Measurements from ENCODE around the gene FRAT2. TPM values are rescaled to one million over a fixed set of nuclear protein-coding genes. Genes with fewer than 3 reads are reported as not detected.
"Not testable (repeated sequence)": the region's sequence is repeated elsewhere in the genome, so short reads cannot be mapped to it uniquely, and the experiment has no call there.

The FRAT2 gene
- total RNA-seq, 2 experiments from 2014 or later, result 5.1 to 5.3 TPM

DNA sequence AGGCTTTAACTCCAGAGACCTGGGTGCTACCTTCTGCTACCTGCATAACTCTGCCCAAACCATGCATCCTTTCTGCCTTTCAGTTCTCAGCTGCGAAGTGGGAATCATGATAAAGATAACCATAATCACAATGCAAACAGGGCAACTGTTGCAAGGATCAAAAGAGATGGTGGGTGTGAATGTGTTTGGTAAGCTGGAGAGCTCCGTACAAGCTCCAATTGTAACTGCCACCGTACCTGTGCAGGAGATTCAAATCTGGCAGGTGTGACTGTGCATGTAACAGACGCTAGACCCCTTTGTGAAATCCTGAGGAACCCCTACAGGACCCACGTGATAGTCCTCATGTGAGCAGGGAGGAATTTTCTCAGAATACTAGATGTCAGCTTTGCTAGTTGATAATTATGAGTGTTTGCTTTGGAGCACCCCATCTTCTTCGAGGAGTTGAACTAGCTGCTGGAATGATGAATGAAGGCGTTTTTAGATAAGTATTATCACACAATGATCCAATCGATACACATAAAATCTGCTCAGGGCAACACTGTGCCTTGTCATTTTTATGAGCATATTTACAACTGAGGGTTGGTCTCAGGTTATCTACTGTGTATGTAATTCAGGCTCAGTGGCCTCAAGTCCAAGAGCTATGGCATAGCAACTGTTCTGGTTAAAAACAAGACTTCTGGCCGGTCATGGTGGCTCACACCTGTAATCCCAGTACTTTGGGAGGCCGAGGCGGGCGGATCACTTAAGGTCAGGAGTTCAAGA lies 15.4 kb upstream of the FRAT2 start:
- no peaks in the 10 kb centered on the region for H3K36me3 Mint-ChIP-seq
- no peaks in the 10 kb centered on the region for H3K9me3 Mint-ChIP-seq
- H3K4me1 Mint-ChIP-seq (ENCODE audit: low read depth), result no peaks in the 10 kb centered on the region
- no peak overlapping the region for H3K4me3 Mint-ChIP-seq
- no peaks in the 10 kb centered on the region for H3K27me3 Mint-ChIP-seq
- DNase-seq, result no peak
- H3K27ac Mint-ChIP-seq, result no peak overlapping the region
- intact Hi-C loops (cut with micrococcal nuclease), result no loop called here
- POLR2A ChIA-PET, result no interaction called here
- CTCF ChIA-PET, result interaction anchor here (0.6 to 1.4 kb wide), 4 partner anchors 10 to 222 kb away, joined by 3 to 5 read pairs (median 3); no protein-coding TSS in a partner anchor

DNA sequence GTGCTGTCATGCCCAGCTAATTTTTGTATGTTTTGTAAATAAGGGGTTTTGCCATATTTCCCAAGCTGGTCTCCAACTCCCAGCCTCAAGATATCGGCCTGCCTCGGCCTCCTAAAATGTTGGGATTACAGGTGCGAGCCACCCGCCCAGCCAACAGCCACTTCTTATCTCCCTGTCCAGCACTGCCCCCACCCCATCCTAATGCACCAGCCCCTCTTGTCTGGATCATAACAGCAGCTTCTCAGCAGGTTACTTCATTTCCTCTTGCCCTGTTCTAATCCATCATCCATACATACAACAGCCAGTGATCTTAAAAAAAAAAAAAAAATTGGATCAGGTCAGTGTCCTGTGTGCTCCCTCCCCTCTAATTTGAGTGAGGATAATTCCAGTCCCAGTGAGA lies 12.8 kb upstream of the FRAT2 start:
- no peak for DNase-seq
- H3K36me3 Mint-ChIP-seq, result no peaks in the 10 kb centered on the region
- ChIA-PET POLR2A (no interaction called here), CTCF (no interaction called here)
- H3K4me1 Mint-ChIP-seq (ENCODE audit: low read depth), result no peaks in the 10 kb centered on the region
- H3K27me3 Mint-ChIP-seq, result no peaks in the 10 kb centered on the region
- no peaks in the 10 kb centered on the region for H3K9me3 Mint-ChIP-seq
- H3K27ac Mint-ChIP-seq, result no peak overlapping the region
- no peak overlapping the region for H3K4me3 Mint-ChIP-seq
- intact Hi-C loops (cut with micrococcal nuclease), result no loop called here

DNA sequence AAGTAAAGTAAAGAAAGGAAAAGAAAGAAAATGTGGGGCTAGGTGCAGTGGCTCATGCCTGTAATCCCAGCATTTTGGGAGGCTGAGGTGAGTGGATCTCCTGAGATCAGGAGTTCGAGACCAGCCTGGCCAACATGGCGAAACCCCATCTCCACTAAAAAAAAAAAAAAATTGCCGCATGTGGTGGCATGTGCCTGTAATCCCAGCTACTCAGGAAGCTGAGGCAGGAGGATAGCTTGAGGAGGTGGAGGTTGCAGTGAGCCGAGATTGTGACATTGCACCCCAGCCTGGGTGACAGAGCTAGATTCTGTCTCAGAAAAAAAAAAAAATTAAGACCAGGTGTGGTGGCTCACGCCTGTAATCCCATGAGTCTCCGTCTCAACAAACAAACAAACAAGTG lies 9.1 kb upstream of the FRAT2 start:
- intact Hi-C loops (cut with micrococcal nuclease); H3K4me3 Mint-ChIP-seq; CTCF ChIA-PET; H3K27me3 Mint-ChIP-seq; H3K27ac Mint-ChIP-seq; DNase-seq; H3K9me3 Mint-ChIP-seq; POLR2A ChIA-PET; H3K36me3 Mint-ChIP-seq; H3K4me1 Mint-ChIP-seq (ENCODE audit: low read depth): not testable (repeated sequence)

DNA sequence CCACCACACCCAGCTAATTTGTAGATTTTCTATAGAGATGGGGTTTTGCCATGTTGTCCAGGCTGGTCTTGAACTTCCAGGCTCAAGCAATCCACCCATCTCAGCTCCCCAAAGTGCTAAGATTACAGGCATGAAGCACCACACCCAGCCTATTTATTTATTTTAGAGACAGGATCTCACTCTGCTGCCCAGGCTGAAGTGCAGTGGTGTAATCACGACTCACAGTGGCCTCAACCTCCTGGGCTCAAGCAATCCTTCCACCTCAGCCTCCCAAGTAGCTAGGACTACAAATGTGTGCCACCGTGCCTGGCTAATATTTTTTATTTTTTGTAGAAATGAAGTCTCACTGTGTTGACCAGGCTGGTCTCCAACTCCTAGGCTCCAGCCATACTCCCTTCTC lies 6.9 kb upstream of the FRAT2 start:
- ChIA-PET POLR2A (no interaction called here), CTCF (no interaction called here)
- intact Hi-C loops (cut with micrococcal nuclease), result no loop called here
- H3K27me3 Mint-ChIP-seq, result no peaks in the 10 kb centered on the region
- H3K4me1 Mint-ChIP-seq (ENCODE audit: low read depth), result peaks cover 3% of the 10 kb centered on the region
- H3K36me3 Mint-ChIP-seq, result no peaks in the 10 kb centered on the region
- no peak overlapping the region for H3K4me3 Mint-ChIP-seq
- no peak for DNase-seq
- H3K9me3 Mint-ChIP-seq, result no peaks in the 10 kb centered on the region
- H3K27ac Mint-ChIP-seq, result no peak overlapping the region

DNA sequence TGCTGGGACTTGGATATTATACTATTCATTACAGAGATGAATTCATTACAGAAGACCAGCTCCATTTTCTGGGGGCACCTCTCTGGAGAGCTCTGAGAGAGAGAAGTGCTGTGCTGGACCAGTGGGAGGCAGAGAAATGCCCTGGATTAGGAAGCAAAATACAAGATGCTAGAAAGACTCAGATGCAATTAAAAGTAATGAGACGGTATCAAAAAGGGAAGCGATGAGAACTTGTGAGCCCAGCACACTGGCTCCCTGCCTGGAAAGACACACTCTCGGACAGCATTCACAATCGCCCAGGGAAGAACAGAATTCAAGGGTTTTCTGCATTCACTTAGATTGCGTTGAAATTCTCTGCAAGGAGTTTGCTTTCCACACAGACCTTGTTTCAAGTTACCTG lies 3.5 kb upstream of the FRAT2 start:
- ChIA-PET CTCF (no interaction called here), POLR2A (no interaction called here)
- Mint-ChIP-seq H3K4me1 (ENCODE audit: low read depth) (peaks cover 15% of the 10 kb centered on the region), H3K36me3 (peaks cover 2% of the 10 kb centered on the region), H3K4me3 (no peak overlapping the region), H3K9me3 (no peaks in the 10 kb centered on the region), H3K27ac (no peak overlapping the region), H3K27me3 (peaks cover 1% of the 10 kb centered on the region)
- DNase-seq, result no peak
- intact Hi-C loops (cut with micrococcal nuclease), result no loop called here

DNA sequence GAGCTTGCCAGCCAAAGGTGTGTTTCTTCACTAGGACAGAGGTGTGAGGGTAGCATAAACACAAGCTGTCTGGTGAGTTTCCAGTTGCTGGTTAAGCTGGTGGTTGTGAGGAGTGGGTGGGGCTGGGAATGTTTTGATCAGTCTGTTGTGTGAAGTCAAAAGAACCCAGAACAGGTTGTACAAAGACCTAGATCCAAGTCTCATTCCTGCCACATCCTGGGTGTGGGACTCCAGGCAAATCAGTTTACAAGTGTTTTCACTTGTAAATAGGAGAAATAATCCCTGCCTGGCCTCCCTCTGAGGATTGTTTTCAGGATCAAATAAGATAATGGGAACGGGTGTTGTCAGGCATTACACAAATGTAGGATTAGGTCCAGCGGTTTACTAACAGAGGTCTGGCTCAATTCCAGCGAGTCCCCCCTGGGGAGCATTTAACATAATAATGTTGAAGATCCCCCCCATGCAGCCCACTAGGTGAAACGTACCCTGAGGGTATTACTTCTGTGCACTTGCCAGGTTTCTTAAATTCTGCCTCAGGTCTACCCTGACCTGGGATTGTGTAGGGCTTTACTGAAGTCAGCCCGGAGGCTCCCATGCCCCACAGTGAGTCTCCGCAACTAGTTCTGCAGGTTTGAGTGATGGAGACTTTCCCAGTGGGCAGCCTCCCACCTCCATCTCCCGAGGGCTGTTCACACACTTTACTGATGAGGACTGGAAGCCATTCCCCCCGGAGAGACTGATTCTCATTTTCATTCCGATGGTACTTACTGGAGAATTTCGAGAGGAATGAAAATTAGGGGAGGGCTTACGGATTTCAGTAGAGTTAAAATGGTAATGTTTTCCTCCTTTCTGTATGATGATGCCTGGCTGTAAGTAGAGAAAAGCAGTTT lies 2.7 kb upstream of the FRAT2 start:
- intact Hi-C loops (cut with micrococcal nuclease), result no loop called here
- H3K36me3 Mint-ChIP-seq, result peaks cover 2% of the 10 kb centered on the region
- peaks cover 1% of the 10 kb centered on the region for H3K27me3 Mint-ChIP-seq
- no peak for DNase-seq
- peaks cover 23% of the 10 kb centered on the region for H3K4me1 Mint-ChIP-seq (ENCODE audit: low read depth)
- H3K27ac Mint-ChIP-seq, result no peak overlapping the region
- no peak overlapping the region for H3K4me3 Mint-ChIP-seq
- CTCF ChIA-PET, result no interaction called here
- no peaks in the 10 kb centered on the region for H3K9me3 Mint-ChIP-seq
- POLR2A ChIA-PET, result interaction anchor here (0.7 kb wide), 1 partner anchor 71 kb away, joined by 4 read pairs; no protein-coding TSS in a partner anchor

DNA sequence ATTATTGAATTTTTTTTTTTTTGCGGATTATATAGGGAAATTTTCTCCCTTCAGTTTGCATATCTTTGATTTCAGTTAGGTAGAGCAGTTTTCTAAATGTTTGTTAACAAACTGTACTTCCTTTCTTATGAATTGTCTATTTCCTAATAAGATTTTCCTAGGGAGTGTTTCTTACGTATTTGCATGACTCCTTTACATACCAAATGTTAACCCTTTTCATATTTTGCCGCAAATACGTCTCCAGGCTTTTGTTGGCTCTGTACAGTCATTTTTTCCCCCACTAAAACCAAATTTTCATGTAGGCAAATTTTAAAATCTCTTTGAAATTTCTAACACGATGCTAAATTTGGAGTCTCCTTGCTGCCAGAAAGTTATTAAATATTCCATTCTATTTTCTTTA lies 1.9 kb upstream of the FRAT2 start:
- Mint-ChIP-seq H3K36me3 (peaks cover 2% of the 10 kb centered on the region), H3K27ac (no peak overlapping the region), H3K4me1 (ENCODE audit: low read depth) (peaks cover 28% of the 10 kb centered on the region), H3K27me3 (peaks cover 1% of the 10 kb centered on the region), H3K9me3 (no peaks in the 10 kb centered on the region), H3K4me3 (no peak overlapping the region)
- DNase-seq, result no peak
- intact Hi-C loops (cut with micrococcal nuclease), result no loop called here
- CTCF ChIA-PET, result no interaction called here
- POLR2A ChIA-PET, result interaction anchor here (0.7 kb wide), 1 partner anchor 70 kb away, joined by 4 read pairs; no protein-coding TSS in a partner anchor

DNA sequence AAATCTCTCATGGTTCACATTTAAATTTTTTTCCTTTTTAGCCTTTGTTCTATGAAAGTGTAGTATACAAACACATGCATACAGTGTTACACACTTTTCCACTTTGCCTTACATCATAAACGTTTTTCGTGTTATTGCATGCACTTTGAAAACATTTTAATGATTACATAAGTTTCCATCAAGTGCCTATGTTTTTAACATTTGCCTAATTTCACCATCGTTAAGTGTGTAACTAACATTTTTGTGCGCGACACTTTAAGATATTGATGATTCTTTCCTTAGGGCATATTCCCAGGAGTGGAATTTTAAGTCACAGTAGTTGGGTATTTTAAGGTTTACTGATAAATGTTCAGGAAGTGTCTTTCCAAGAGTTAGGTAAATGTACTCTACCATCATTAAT lies 1.5 kb upstream of the FRAT2 start:
- intact Hi-C loops (cut with micrococcal nuclease), result no loop called here
- peaks cover 1% of the 10 kb centered on the region for H3K27me3 Mint-ChIP-seq
- CTCF ChIA-PET, result interaction anchor here (1.1 kb wide), 1 partner anchor 57 kb away, joined by 5 read pairs; no protein-coding TSS in a partner anchor
- H3K27ac Mint-ChIP-seq, result no peak overlapping the region
- peak overlapping the region; percentile 57 for H3K4me3 Mint-ChIP-seq
- POLR2A ChIA-PET, result no interaction called here
- H3K4me1 Mint-ChIP-seq (ENCODE audit: low read depth), result peaks cover 32% of the 10 kb centered on the region
- no peaks in the 10 kb centered on the region for H3K9me3 Mint-ChIP-seq
- peaks cover 2% of the 10 kb centered on the region for H3K36me3 Mint-ChIP-seq
- no peak for DNase-seq

DNA sequence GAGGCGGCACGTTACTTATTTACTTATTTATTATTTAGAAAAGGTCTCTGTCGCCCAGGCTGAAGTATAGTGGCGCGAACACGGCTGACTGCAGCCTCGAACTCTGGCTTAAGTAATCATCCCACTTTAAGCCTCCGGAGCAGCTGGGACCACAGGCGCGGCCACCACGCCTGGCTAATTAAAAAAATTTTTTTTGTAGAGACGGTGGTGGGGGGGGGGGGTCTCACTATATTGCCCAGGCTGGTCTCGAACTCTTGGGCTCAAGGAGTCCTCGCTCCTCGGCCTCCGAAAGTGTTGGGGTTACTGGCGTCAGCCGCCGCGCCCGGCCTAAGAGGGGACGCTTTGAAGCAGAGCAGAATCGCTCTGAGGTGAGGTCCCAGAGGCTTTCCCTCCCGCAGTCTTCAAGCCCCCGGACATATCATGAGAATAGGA lies 675 bp upstream of the FRAT2 start:
- ChIA-PET CTCF (interaction anchor here (1.1 kb wide), 1 partner anchor 57 kb away, joined by 5 read pairs; no protein-coding TSS in a partner anchor), POLR2A (no interaction called here)
- H3K4me3 Mint-ChIP-seq, result peak overlapping the region; percentile 43
- peaks cover 33% of the 10 kb centered on the region for H3K4me1 Mint-ChIP-seq (ENCODE audit: low read depth)
- H3K27ac Mint-ChIP-seq, result no peak overlapping the region
- DNase-seq, result no peak
- no peaks in the 10 kb centered on the region for H3K9me3 Mint-ChIP-seq
- intact Hi-C loops (cut with micrococcal nuclease), result no loop called here
- H3K36me3 Mint-ChIP-seq, result peaks cover 2% of the 10 kb centered on the region
- peaks cover 1% of the 10 kb centered on the region for H3K27me3 Mint-ChIP-seq

DNA sequence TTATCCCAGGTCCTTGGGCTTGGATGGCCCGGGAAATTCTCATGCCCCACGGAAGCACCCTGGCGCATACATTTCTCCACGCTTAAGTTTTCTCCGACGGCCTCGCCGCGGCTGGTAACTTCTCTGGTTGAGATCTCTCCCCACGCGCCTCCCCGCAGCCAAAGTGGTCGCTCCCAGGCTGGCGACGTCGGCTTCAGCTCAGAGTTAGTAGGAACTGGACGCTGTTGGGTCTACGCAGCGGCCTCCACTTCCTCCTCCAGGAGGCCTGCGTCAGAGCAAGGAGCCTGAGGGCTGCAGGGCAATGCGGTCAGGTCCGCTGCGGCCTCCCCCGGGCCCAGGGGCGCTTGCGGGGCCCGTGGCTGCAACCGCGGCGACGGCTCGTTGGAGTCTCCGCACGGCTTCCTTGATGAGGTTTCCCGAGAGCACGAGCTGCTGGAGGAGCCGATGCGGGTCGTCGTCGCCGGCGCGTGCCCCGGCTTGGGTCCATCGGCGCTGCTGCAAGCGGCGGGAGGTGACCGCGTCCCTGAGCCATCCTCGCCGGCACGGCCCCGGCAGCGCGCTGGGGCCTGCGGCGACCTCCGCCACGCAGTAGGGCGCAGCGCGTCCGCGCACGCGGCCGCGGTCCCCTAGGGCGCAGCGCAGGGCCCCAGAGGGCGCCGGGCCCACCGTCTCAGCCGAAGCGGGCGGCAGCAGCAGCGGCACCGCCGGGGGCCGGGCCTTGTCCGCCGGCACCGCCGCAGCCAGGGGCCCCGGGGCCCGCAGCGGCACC lies 744 bp downstream of the FRAT2 start:
- ChIA-PET CTCF (interaction anchor here (0.9 to 4.3 kb wide), 6 partner anchors 14 to 200 kb away, joined by 3 to 26 read pairs (median 4); partner anchors contain the start of gene FRAT1), POLR2A (interaction anchor here (1.0 to 3.1 kb wide), 3 partner anchors 15 to 164 kb away, joined by 4 to 29 read pairs (median 9); partner anchors contain the start of genes FRAT1 and RRP12)
- no peaks in the 10 kb centered on the region for H3K9me3 Mint-ChIP-seq
- peaks cover 1% of the 10 kb centered on the region for H3K27me3 Mint-ChIP-seq
- intact Hi-C loops (cut with micrococcal nuclease), result loop anchor here (1.0 to 5.0 kb wide), 3 partner anchors 14 to 69 kb away; partner anchors contain the start of genes ARHGAP19, FRAT1 and RRP12
- peaks cover 44% of the 10 kb centered on the region for H3K4me1 Mint-ChIP-seq (ENCODE audit: low read depth)
- H3K36me3 Mint-ChIP-seq, result peaks cover 4% of the 10 kb centered on the region
- H3K4me3 Mint-ChIP-seq, result peak overlapping the region; percentile 77
- peak overlapping the region; percentile 57 for H3K27ac Mint-ChIP-seq
- DNase-seq, result peak; percentile 64

DNA sequence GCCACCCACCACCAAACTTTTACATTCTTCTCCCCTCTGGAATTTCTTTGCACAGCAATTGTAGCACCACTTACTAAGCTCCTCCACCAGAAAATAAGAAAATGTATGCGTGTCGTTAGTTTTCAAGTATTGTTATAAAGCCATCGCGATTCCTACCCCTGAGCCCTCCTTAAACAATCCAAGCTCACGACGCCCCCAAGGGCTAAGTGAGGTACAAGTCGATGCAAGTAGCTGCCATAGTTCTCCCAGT lies 1.3 kb downstream of the FRAT2 start:
- ChIA-PET CTCF (interaction anchor here (0.9 to 4.3 kb wide), 6 partner anchors 14 to 201 kb away, joined by 3 to 26 read pairs (median 4); partner anchors contain the start of gene FRAT1), POLR2A (interaction anchor here (1.0 to 3.1 kb wide), 3 partner anchors 14 to 164 kb away, joined by 4 to 29 read pairs (median 9); partner anchors contain the start of genes FRAT1 and RRP12)
- Mint-ChIP-seq H3K4me3 (peak overlapping the region; percentile 77), H3K9me3 (no peaks in the 10 kb centered on the region), H3K27me3 (peaks cover 1% of the 10 kb centered on the region), H3K27ac (peak overlapping the region; percentile 57), H3K36me3 (peaks cover 4% of the 10 kb centered on the region), H3K4me1 (ENCODE audit: low read depth) (peaks cover 49% of the 10 kb centered on the region)
- intact Hi-C loops (cut with micrococcal nuclease), result loop anchor here (5.0 kb wide), 1 partner anchor 69 kb away; the partner anchor contains the start of gene RRP12
- no peak for DNase-seq

Data from activated CD4-positive, alpha-beta memory T cell treated with anti-CD3 and anti-CD28 coated beads for 36 hours (primary cell).